Panc1 (cell line): ENCODE data around the gene UBTD1. TPM values are rescaled to one million over a fixed set of nuclear protein-coding genes. Genes with fewer than 3 reads are reported as not detected.

ENCODE experiments used
- ATAC-seq: fragments of 200-7000 bp; cut with Tn5 transposase; 2 replicates; pipeline ENCODE4 v1.9.1; 2020; ENCODE audit warnings: mild to moderate bottlenecking, moderate library complexity
- BruUV-seq: library from RNA; stranded (reverse); fragments of 400-500 nt; replicated peaks from 2 replicates; lab custom pipeline; 2021; lab: Mats Ljungman, UMichigan
- CTCF ChIA-PET: fragments of 300-600 bp; sonication (Branson Sonifier 250); formaldehyde crosslinking; loops from one replicate; lab custom pipeline; 2022; ENCODE audit warnings: antibody characterized with exemption; lab: Charles Lee
- POLR2A ChIA-PET: fragments of 300-600 bp; sonication (Branson Sonifier 250); formaldehyde crosslinking; loops from one replicate; lab custom pipeline; 2022; ENCODE audit warnings: antibody characterized with exemption; lab: Charles Lee
- DNase-seq: peaks from one replicate; pipeline ENCODE4 v3.0.0-alpha.2; 2010; ENCODE audit warnings: low read depth, low spot score
- H3K27ac ChIP-seq: 2 replicates; pipeline ENCODE4 v1.5.1; 2011; ENCODE audit warnings: mild to moderate bottlenecking, low read length, inconsistent platforms
- H3K27me3 ChIP-seq: fragments of 200-500 bp; sonication (Bioruptor generic); 2 replicates; pipeline ENCODE4 v1.6.0; 2014; ENCODE audit warnings: low read length, inconsistent platforms; ENCODE audit not compliant: control insufficient read depth, insufficient read depth
- H3K36me3 ChIP-seq: fragments of 200-500 bp; sonication (Bioruptor generic); 2 replicates; pipeline ENCODE4 v1.5.1; 2014; ENCODE audit warnings: inconsistent platforms, mild to moderate bottlenecking, low read length, moderate library complexity; ENCODE audit not compliant: control insufficient read depth, insufficient read depth
- H3K4me1 ChIP-seq: 2 replicates; pipeline ENCODE4 v1.5.1; 2011; ENCODE audit warnings: inconsistent platforms, mild to moderate bottlenecking, low read length, moderate library complexity; ENCODE audit not compliant: control insufficient read depth, insufficient read depth
- H3K4me3 ChIP-seq, 2 experiments: 2 replicates each; pipeline ENCODE4 v1.5.1; 2011 to 2012; ENCODE audit warnings: low read depth in 2 of 2, low read length in 2 of 2, mild to moderate bottlenecking in 2 of 2, inconsistent platforms in 1 of 2, moderate library complexity in 1 of 2
- H3K9me3 ChIP-seq: fragments of 200-500 bp; sonication (Bioruptor generic); 2 replicates; pipeline ENCODE4 v1.5.1; 2014; ENCODE audit warnings: low read depth, mild to moderate bottlenecking, inconsistent platforms, low read length, moderate library complexity; ENCODE audit not compliant: control insufficient read depth, insufficient read depth
- CTCF ChIP-seq: fragments of 450-650 bp; IDR thresholded peaks from 2 replicates; pipeline ENCODE4 v1.5.1; 2017; ENCODE audit warnings: mild to moderate bottlenecking
- POLR2AphosphoS5 ChIP-seq: IDR thresholded peaks from 2 replicates; pipeline ENCODE4 v1.6.1; 2012; ENCODE audit warnings: mild to moderate bottlenecking, low read depth, low read length, moderate library complexity
- REST ChIP-seq, 2 experiments: IDR thresholded peaks; 2 replicates each; pipeline ENCODE4 v1.6.1; 2011 to 2012; ENCODE audit warnings: low read depth in 2 of 2, control low read depth in 1 of 2, low read length in 1 of 2, mild to moderate bottlenecking in 1 of 2, moderate library complexity in 1 of 2; ENCODE audit not compliant: insufficient read depth in 1 of 2
- SIN3A ChIP-seq: IDR thresholded peaks from 2 replicates; pipeline ENCODE4 v1.6.1; 2012; ENCODE audit warnings: low read depth, mild to moderate bottlenecking, low read length, moderate library complexity, borderline replicate concordance; ENCODE audit not compliant: insufficient read depth
- TCF7L2 ChIP-seq: IDR thresholded peaks from 2 replicates; pipeline ENCODE4 v1.6.1; 2011; ENCODE audit warnings: mild to moderate bottlenecking, low read depth, low read length, inconsistent platforms
- in situ Hi-C: cut with HindIII; loops from 2 replicates; pipeline ENCODE4 v1.10.0; 2016; ENCODE audit warnings: low sequenced_read_pairs, low pct_unique_long_range_greater_than_20kb
- intact Hi-C: fragments of 100-400 bp; cut with micrococcal nuclease; formaldehyde crosslinking; loops from one replicate; pipeline ENCODE4 v1.10.0; 2022; ENCODE audit not compliant: unreplicated experiment
- total RNA-seq: library from RNA; stranded (reverse); gene quantifications from one replicate; pipeline ENCODE4 v1.2.1, GENCODE V29; 2021; ENCODE audit not compliant: unreplicated experiment

The UBTD1 gene
- total RNA-seq, 1 experiment from 2014 or later: 55.6 TPM

- CTCF ChIA-PET: no interaction called here
- no peak overlapping the region for H3K4me3 ChIP-seq
- DNase-seq (no peak), ATAC-seq (no peak)
- in situ Hi-C loops: no loop called here
- H3K27me3 ChIP-seq: no peaks in the 10 kb centered on the region
- TF ChIP-seq TCF7L2: no peak
- no peak for TF ChIP-seq CTCF
- TF ChIP-seq SIN3A: no peak
- no peak for TF ChIP-seq POLR2AphosphoS5
- no peak for TF ChIP-seq REST (IDR thresholded peaks at IDR 0.05; ENCODE audit: insufficient read depth in 1 of 2, low read depth in 2 of 2, low read length in 1 of 2)
- BruUV-seq: no TSS peak
- no peaks in the 10 kb centered on the region for H3K9me3 ChIP-seq
- H3K4me1 ChIP-seq: peaks cover 32% of the 10 kb centered on the region
- POLR2A ChIA-PET: interaction anchor here (0.7 kb wide), 1 partner anchor 19 kb away, joined by 3 read pairs; no protein-coding TSS in a partner anchor
- no peaks in the 10 kb centered on the region for H3K36me3 ChIP-seq
- no peak overlapping the region for H3K27ac ChIP-seq
- intact Hi-C loops: no loop called here
Measured at GRCh38 chr10:97577701-97578100, 79.0 kb downstream of the UBTD1 start.

GRCh38 chr10:97578171-97578844 is 79.6 kb downstream of the UBTD1 start:
- TF ChIP-seq CTCF: no peak
- no peak for TF ChIP-seq POLR2AphosphoS5
- TF ChIP-seq REST (IDR thresholded peaks at IDR 0.05; ENCODE audit: insufficient read depth in 1 of 2, low read depth in 2 of 2, low read length in 1 of 2): no peak
- TF ChIP-seq TCF7L2: no peak
- no peak for TF ChIP-seq SIN3A
- BruUV-seq: no TSS peak
- Histone ChIP-seq H3K4me1 (peaks cover 27% of the 10 kb centered on the region), H3K36me3 (no peaks in the 10 kb centered on the region), H3K4me3 (no peak overlapping the region), H3K27me3 (no peaks in the 10 kb centered on the region), H3K9me3 (no peaks in the 10 kb centered on the region), H3K27ac (0 out of 2 replicates have a peak overlapping the region, but pooled peaks have one; percentile 40)
- intact Hi-C loops (no loop called here), in situ Hi-C loops (no loop called here)
- ChIA-PET CTCF (no interaction called here), POLR2A (interaction anchor here (0.7 kb wide), 1 partner anchor 18 kb away, joined by 3 read pairs; no protein-coding TSS in a partner anchor)
- ATAC-seq (no peak), DNase-seq (no peak)
